GM19328 (cell line): ENCODE measurements around the gene FUNDC1.

Experiments
- ATAC-seq: cut with Tn5 transposase; IDR thresholded peaks from one replicate; pipeline ENCODE4 v1.9.1; 2021; ENCODE audit warnings: mild to moderate bottlenecking, moderate library complexity; ENCODE audit not compliant: unreplicated experiment

The FUNDC1 gene

GRCh38 chrX:44482575-44482974 is 60.1 kb downstream of the FUNDC1 start:
- no peak for ATAC-seq

GRCh38 chrX:44480591-44480990 is 62.1 kb downstream of the FUNDC1 start:
- no peak for ATAC-seq

- ATAC-seq = no peak
These were observed 68.2 kb downstream of the FUNDC1 start for GRCh38 chrX:44474410-44474809.
